GM06990 (cell line): ENCODE measurements around the gene TMEM135.

Experiments used
- DNase-seq: peaks from one replicate; pipeline ENCODE4 v3.0.0-alpha.2; 2011; ENCODE audit not compliant: insufficient read length; ENCODE audit errors: extremely low read depth
- H3K27me3 ChIP-seq: replicated peaks from 2 replicates; pipeline ENCODE4 v1.6.0; 2011; ENCODE audit warnings: low read length; ENCODE audit not compliant: control insufficient read depth, insufficient read depth
- H3K36me3 ChIP-seq: 2 replicates; pipeline ENCODE4 v1.5.1; 2011; ENCODE audit warnings: low read length; ENCODE audit not compliant: control insufficient read depth, insufficient read depth
- H3K4me3 ChIP-seq: replicated peaks from 2 replicates; pipeline ENCODE4 v1.5.1; 2011; ENCODE audit warnings: low read depth, mild to moderate bottlenecking, control low read depth, low read length
- CTCF ChIP-seq: IDR thresholded peaks from 2 replicates; pipeline ENCODE4 v1.5.1; 2011; ENCODE audit warnings: low read length, control low read depth, mild to moderate bottlenecking, inconsistent platforms; ENCODE audit not compliant: insufficient read depth, poor library complexity, severe bottlenecking

Gene TMEM135

DNA sequence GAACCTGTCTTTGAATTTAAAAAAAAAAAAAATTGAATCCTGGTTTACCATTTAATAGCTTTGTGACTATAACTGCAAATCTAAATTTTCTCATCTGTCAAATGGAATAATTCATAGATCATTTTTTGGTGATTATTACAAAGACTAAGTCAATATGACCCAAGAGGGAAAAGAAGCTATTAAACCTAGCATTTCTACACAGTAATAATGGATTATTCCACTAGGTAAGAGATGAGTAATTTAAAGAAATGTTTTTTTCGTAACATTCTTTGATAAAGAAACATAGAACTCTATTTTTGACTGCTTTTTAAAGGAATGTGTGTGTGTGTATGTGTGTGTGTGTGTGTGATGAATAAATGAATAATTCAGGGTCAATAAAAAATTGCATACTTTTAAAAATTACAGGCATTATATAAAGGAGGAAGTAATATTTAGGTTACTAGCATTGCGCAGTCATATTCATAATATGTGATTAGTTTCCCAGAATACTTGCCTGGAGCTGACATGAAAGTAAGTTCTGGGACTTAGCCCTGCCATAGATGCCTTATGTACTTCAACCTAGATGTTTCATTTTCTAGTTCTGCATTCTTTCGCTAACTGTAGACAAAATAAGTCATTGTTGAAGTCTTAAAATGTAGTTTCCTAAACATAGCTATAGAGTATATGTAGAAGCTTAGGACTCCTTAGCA is 72.9 kb downstream of the TMEM135 start:
- no peaks in the 10 kb centered on the region for H3K36me3 ChIP-seq
- no peak overlapping the region for H3K4me3 ChIP-seq
- TF ChIP-seq CTCF, result no peak
- no peak for DNase-seq
- H3K27me3 ChIP-seq, result no peaks in the 10 kb centered on the region

- no peaks in the 10 kb centered on the region for H3K36me3 ChIP-seq
- H3K27me3 ChIP-seq, result no peaks in the 10 kb centered on the region
- TF ChIP-seq CTCF, result no peak
- H3K4me3 ChIP-seq, result no peak overlapping the region
- DNase-seq, result no peak
These were observed 76.4 kb downstream of the TMEM135 start for GRCh38 chr11:87114093-87114492.

- no peak for DNase-seq
- H3K27me3 ChIP-seq, result no peaks in the 10 kb centered on the region
- H3K4me3 ChIP-seq, result no peak overlapping the region
- TF ChIP-seq CTCF, result no peak
- H3K36me3 ChIP-seq, result no peaks in the 10 kb centered on the region
These were observed 78.5 kb downstream of the TMEM135 start for GRCh38 chr11:87116185-87116584.

GRCh38 chr11:87120937-87121336 is 83.2 kb downstream of the TMEM135 start:
- DNase-seq, result no peak
- TF ChIP-seq CTCF, result no peak
- Histone ChIP-seq H3K36me3 (no peaks in the 10 kb centered on the region), H3K4me3 (no peak overlapping the region), H3K27me3 (no peaks in the 10 kb centered on the region)

- Histone ChIP-seq H3K4me3 (no peak overlapping the region), H3K27me3 (no peaks in the 10 kb centered on the region), H3K36me3 (no peaks in the 10 kb centered on the region)
- no peak for DNase-seq
- no peak for TF ChIP-seq CTCF
These were observed 85.1 kb downstream of the TMEM135 start for GRCh38 chr11:87122852-87123251.

GRCh38 chr11:87125257-87125656 is 87.5 kb downstream of the TMEM135 start:
- TF ChIP-seq CTCF, result no peak
- Histone ChIP-seq H3K4me3 (no peak overlapping the region), H3K36me3 (no peaks in the 10 kb centered on the region), H3K27me3 (no peaks in the 10 kb centered on the region)
- no peak for DNase-seq
